MCF 10A (cell line): Measurements from ENCODE around the gene NSUN2. TPM values are rescaled to one million over a fixed set of nuclear protein-coding genes. Genes with fewer than 3 reads are reported as not detected.

Source experiments
- BruUV-seq: library from RNA; stranded (reverse); fragments of 400-500 nt; replicated peaks from 2 replicates; lab custom pipeline; 2021; lab: Mats Ljungman, UMichigan
- CTCF ChIA-PET: fragments of 300-600 bp; sonication (Branson Sonifier 250); formaldehyde crosslinking; extraction: SDS; loops from one replicate; lab custom pipeline; 2021; ENCODE audit warnings: antibody characterized with exemption, inconsistent platforms; lab: Yijun Ruan, JAX
- POLR2A ChIA-PET: fragments of 300-600, 350-650 bp; sonication (Branson Sonifier 250); formaldehyde crosslinking; extraction: SDS; loops from one replicate; lab custom pipeline; 2020; ENCODE audit warnings: antibody characterized with exemption, inconsistent platforms; lab: Yijun Ruan, JAX
- DNase-seq: peaks from one replicate; pipeline ENCODE4 v3.0.0-alpha.2; 2018; ENCODE audit not compliant: unreplicated experiment
- H3K27ac Mint-ChIP-seq: one replicate; pipeline ENCODE4 v1.8.0; 2022; ENCODE audit warnings: mild to moderate bottlenecking, low read depth, mixed read lengths; ENCODE audit not compliant: unreplicated experiment
- H3K27me3 Mint-ChIP-seq: one replicate; pipeline ENCODE4 v1.8.0; 2022; ENCODE audit warnings: mixed read lengths; ENCODE audit not compliant: insufficient read depth, unreplicated experiment
- H3K36me3 Mint-ChIP-seq: one replicate; pipeline ENCODE4 v1.8.0; 2022; ENCODE audit warnings: mild to moderate bottlenecking, moderate library complexity, mixed read lengths; ENCODE audit not compliant: insufficient read depth, unreplicated experiment
- H3K4me1 Mint-ChIP-seq: one replicate; pipeline ENCODE4 v1.8.0; 2022; ENCODE audit warnings: mixed read lengths; ENCODE audit not compliant: insufficient read depth, unreplicated experiment
- H3K4me3 Mint-ChIP-seq: one replicate; pipeline ENCODE4 v1.8.0; 2022; ENCODE audit warnings: mild to moderate bottlenecking, moderate library complexity, mixed read lengths; ENCODE audit not compliant: unreplicated experiment
- H3K9me3 Mint-ChIP-seq: one replicate; pipeline ENCODE4 v1.8.0; 2022; ENCODE audit warnings: mixed read lengths; ENCODE audit not compliant: unreplicated experiment
- intact Hi-C: fragments of 100-400 bp; cut with micrococcal nuclease; formaldehyde crosslinking; loops from 2 replicates; pipeline ENCODE4 v1.14.1; 2022
- total RNA-seq: library from RNA; stranded (reverse); gene quantifications from 2 replicates; pipeline ENCODE4 v1.2.3, GENCODE V29; 2022
- TF ChIP-seq, protein P1 (sequence below): fragments of 200-600 bp; IDR thresholded peaks from one replicate; pipeline ENCODE4 v1.8.0; 2022; ENCODE audit warnings: antibody characterized with exemption, mild to moderate bottlenecking; ENCODE audit not compliant: unreplicated experiment

Gene NSUN2
- total RNA-seq, 1 experiment from 2014 or later, result 95.7 TPM

DNA sequence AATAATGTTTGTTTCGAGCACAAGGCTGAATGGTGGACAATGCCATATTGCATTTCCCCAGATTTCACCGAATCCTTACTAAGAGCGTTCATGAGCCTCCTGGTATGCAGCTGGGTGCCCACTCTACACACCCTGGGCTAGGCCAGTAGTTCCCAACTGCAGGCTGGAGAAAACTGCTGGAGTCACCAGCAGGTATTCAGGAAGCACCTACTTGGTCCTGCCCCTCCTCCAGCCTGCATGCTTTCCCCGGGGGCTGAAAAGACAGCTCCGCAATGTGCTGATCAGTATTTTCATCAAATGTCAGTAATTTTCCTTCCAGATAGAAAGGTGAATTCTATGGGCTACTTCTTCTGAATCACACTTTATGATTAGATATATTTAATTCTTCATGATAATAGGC is 34.8 kb upstream of the NSUN2 start:
- TF ChIP-seq, protein P1, sequence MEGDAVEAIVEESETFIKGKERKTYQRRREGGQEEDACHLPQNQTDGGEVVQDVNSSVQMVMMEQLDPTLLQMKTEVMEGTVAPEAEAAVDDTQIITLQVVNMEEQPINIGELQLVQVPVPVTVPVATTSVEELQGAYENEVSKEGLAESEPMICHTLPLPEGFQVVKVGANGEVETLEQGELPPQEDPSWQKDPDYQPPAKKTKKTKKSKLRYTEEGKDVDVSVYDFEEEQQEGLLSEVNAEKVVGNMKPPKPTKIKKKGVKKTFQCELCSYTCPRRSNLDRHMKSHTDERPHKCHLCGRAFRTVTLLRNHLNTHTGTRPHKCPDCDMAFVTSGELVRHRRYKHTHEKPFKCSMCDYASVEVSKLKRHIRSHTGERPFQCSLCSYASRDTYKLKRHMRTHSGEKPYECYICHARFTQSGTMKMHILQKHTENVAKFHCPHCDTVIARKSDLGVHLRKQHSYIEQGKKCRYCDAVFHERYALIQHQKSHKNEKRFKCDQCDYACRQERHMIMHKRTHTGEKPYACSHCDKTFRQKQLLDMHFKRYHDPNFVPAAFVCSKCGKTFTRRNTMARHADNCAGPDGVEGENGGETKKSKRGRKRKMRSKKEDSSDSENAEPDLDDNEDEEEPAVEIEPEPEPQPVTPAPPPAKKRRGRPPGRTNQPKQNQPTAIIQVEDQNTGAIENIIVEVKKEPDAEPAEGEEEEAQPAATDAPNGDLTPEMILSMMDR, result no peak
- intact Hi-C loops, result no loop called here
- Mint-ChIP-seq H3K27me3 (no peaks in the 10 kb centered on the region), H3K36me3 (peaks cover 23% of the 10 kb centered on the region), H3K4me1 (no peaks in the 10 kb centered on the region), H3K27ac (no peak overlapping the region), H3K9me3 (no peaks in the 10 kb centered on the region), H3K4me3 (no peak overlapping the region)
- CTCF ChIA-PET, result interaction anchor here (0.6 to 1.1 kb wide), 2 partner anchors 98 to 168 kb away, joined by 3 read pairs; no protein-coding TSS in a partner anchor
- BruUV-seq, result no TSS peak
- DNase-seq, result no peak
- POLR2A ChIA-PET, result interaction anchor here (0.8 to 1.0 kb wide), 2 partner anchors 28 to 32 kb away, joined by 3 to 4 read pairs; no protein-coding TSS in a partner anchor

DNA sequence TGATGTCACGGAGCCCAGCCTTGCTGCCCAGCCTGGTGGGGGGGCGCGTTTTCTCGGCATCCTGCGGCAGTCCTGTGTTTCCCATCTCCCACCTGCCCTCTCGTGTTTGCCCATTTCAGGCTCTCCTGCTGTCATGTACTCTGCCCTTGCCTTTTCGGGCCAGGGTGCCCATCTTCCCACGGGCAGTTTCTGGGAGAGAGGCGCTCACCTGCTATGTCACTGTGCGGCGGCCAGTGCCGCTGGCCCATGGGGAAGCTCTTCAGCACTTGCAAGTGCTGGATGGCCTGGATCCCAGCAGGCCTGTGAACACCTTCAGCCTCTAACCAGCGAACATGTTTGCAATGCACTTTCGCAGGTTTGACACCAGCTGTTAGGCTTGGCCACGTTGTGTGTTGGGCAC is 33.9 kb upstream of the NSUN2 start:
- H3K4me3 Mint-ChIP-seq, result no peak overlapping the region
- no peaks in the 10 kb centered on the region for H3K9me3 Mint-ChIP-seq
- intact Hi-C loops, result no loop called here
- ChIA-PET CTCF (interaction anchor here (1.1 kb wide), 1 partner anchor 99 kb away, joined by 3 read pairs; no protein-coding TSS in a partner anchor), POLR2A (interaction anchor here (0.6 to 1.0 kb wide), 2 partner anchors 31 to 59 kb away, joined by 3 read pairs; no protein-coding TSS in a partner anchor)
- TF ChIP-seq, protein P1, result no peak
- no peaks in the 10 kb centered on the region for H3K4me1 Mint-ChIP-seq
- BruUV-seq, result no TSS peak
- H3K27ac Mint-ChIP-seq, result no peak overlapping the region
- no peak for DNase-seq
- H3K27me3 Mint-ChIP-seq, result no peaks in the 10 kb centered on the region
- H3K36me3 Mint-ChIP-seq, result peaks cover 24% of the 10 kb centered on the region

GRCh38 chr5:6660688-6661087 is 27.8 kb upstream of the NSUN2 start:
- BruUV-seq, result no TSS peak
- no peak for DNase-seq
- no peak overlapping the region for H3K27ac Mint-ChIP-seq
- POLR2A ChIA-PET, result interaction anchor here (0.7 kb wide), 1 partner anchor 12 kb away, joined by 3 read pairs; no protein-coding TSS in a partner anchor
- no peaks in the 10 kb centered on the region for H3K27me3 Mint-ChIP-seq
- intact Hi-C loops, result no loop called here
- no peaks in the 10 kb centered on the region for H3K4me1 Mint-ChIP-seq
- H3K36me3 Mint-ChIP-seq, result peaks cover 56% of the 10 kb centered on the region
- CTCF ChIA-PET, result interaction anchor here (1.0 kb wide), 1 partner anchor 84 kb away, joined by 3 read pairs; no protein-coding TSS in a partner anchor
- H3K4me3 Mint-ChIP-seq, result no peak overlapping the region
- peaks cover 12% of the 10 kb centered on the region for H3K9me3 Mint-ChIP-seq
- TF ChIP-seq, protein P1, result no peak

DNA sequence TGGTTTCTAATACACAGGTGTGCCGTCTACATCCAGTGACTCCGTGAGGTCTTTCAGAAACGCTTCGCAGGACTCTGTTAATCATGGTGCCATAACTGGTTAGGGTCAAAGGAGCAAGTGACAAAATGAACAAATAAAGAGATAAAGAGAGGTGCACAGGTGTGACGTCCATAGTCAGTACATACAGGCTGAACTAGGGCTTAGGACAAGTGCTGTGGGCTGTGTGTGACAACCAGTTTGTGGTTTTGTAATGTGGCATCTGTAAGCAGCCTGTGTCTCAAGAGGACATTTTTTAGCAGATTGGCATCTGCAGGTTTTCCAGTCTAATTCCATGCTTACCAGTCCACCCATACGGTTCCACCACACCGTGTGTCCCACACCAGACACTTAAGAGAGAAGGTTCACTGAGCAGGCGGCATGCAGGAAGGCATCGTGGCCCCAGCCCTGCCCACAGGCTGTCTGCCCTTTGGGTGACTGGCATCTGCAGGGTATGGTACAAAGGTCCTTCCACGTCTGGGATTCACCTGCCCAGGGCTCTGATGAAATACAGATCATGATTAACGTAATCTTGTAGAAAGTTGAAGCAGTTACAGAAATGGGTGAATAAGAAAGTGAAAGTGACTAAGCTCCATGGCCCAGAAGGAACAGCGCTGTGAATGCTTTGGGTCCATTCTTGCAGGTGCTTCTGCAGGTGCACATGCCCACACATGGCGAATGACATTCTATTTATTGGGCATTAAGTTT is 27.3 kb upstream of the NSUN2 start:
- no peak overlapping the region for H3K4me3 Mint-ChIP-seq
- H3K27ac Mint-ChIP-seq, result no peak overlapping the region
- no peak for DNase-seq
- no peaks in the 10 kb centered on the region for H3K27me3 Mint-ChIP-seq
- intact Hi-C loops, result no loop called here
- H3K9me3 Mint-ChIP-seq, result peaks cover 12% of the 10 kb centered on the region
- no peaks in the 10 kb centered on the region for H3K4me1 Mint-ChIP-seq
- H3K36me3 Mint-ChIP-seq, result peaks cover 62% of the 10 kb centered on the region
- TF ChIP-seq, protein P1, result no peak
- ChIA-PET POLR2A (interaction anchor here (0.7 to 0.9 kb wide), 2 partner anchors 9 to 13 kb away, joined by 3 read pairs; no protein-coding TSS in a partner anchor), CTCF (no interaction called here)
- BruUV-seq, result no TSS peak
